ENCODE data around the gene VPS26B.

DNA sequence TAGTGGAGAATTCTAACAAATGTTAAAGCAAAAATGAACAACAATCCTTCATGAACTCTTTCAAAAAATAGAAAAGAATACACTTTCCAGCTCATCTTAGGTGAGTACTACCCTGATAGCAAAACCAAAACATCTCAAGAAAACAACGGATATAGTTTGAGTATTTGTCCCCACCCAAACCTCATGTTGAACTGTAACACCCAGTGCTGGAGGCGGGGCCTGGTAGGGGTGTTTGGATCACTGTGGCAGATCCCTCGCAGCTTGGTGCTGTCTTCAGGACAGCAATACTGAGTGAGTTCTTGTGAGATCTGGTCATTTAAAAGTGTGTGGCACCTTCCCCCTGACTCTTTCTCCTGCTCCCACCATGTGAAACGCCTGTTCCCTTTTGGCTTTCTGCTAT lies 27.7 kb upstream of the VPS26B start:
- TF ChIP-seq POLR2AphosphoS5 (IDR thresholded peaks at IDR 0.05; ENCODE audit: borderline replicate concordance, low read depth, low read length) (no peak), EZH2 (IDR thresholded peaks at IDR 0.05) (no peak)

Data from SK-N-MC (cell line).